Sigmoid colon (tissue), 4 donors: Measurements from ENCODE around the gene HS3ST2.

Experiments
- CTCF ChIP-seq, 4 experiments: fragments of 450-650 bp in 3 of 4; fragments of 200-600 bp in 1 of 4; IDR thresholded peaks; one replicate each; pipeline ENCODE4 v1.5.1; 2016 to 2019; ENCODE audit warnings: antibody characterized with exemption in 4 of 4, mild to moderate bottlenecking in 3 of 4, moderate library complexity in 2 of 4
- EP300 ChIP-seq, 4 donors: sonication (generic); formaldehyde crosslinking; IDR thresholded peaks; one replicate each; pipeline ENCODE4 v1.6.1; 2017; ENCODE audit warnings: antibody characterized with exemption in 4 of 4
- POLR2A ChIP-seq, 2 donors: fragments of 450-650 bp; IDR thresholded peaks; one replicate each; pipeline ENCODE4 v1.6.1; 2016; ENCODE audit warnings: antibody characterized with exemption in 2 of 2, mild to moderate bottlenecking in 2 of 2, moderate library complexity in 2 of 2
- POLR2AphosphoS5 ChIP-seq, 4 donors: sonication (generic); formaldehyde crosslinking; IDR thresholded peaks; one replicate each; pipeline ENCODE4 v1.6.1; 2017; ENCODE audit warnings: antibody characterized with exemption in 4 of 4

GRCh38 chr16:22961206-22961605, 147.2 kb downstream of the HS3ST2 start:
- no peak for TF ChIP-seq POLR2A (IDR thresholded peaks at IDR 0.05)
- TF ChIP-seq CTCF (IDR thresholded peaks at IDR 0.05), result no peak
- TF ChIP-seq POLR2AphosphoS5 (IDR thresholded peaks at IDR 0.05), result no peak
- no peak for TF ChIP-seq EP300 (IDR thresholded peaks at IDR 0.05)
